PC-3 (cell line): Measurements from ENCODE around the gene DCUN1D1. TPM values are rescaled to one million over a fixed set of nuclear protein-coding genes. Genes with fewer than 3 reads are reported as not detected.

Experiments
- ATAC-seq: fragments of 200-7000 bp; cut with Tn5 transposase; 2 replicates; pipeline ENCODE4 v1.9.1; 2020; ENCODE audit warnings: mild to moderate bottlenecking, moderate library complexity
- Bru-seq: library from RNA; stranded (reverse); fragments of 400-500 nt; gene quantifications from one replicate; lab custom pipeline; 2021; lab: Mats Ljungman, UMichigan
- BruChase-seq, 2 experiments: library from RNA; stranded (reverse); fragments of 400-500 nt; gene quantifications; one replicate each; lab custom pipeline; 2021; lab: Mats Ljungman, UMichigan
- BruUV-seq: library from RNA; stranded (reverse); fragments of 400-500 nt; replicated peaks from 2 replicates; lab custom pipeline; 2021; lab: Mats Ljungman, UMichigan
- CTCF ChIA-PET: fragments of 300-600 bp; sonication (Branson Sonifier 250); formaldehyde crosslinking; loops from one replicate; lab custom pipeline; 2022; ENCODE audit warnings: antibody characterized with exemption; lab: Charles Lee
- POLR2A ChIA-PET: fragments of 300-600 bp; sonication (Branson Sonifier 250); formaldehyde crosslinking; loops from one replicate; lab custom pipeline; 2022; ENCODE audit warnings: antibody characterized with exemption; ENCODE audit not compliant: unreplicated experiment; lab: Charles Lee
- DNase-seq: peaks from one replicate; pipeline ENCODE4 v3.0.0-alpha.2; 2015
- H2AFZ ChIP-seq: fragments of 300-600 bp; sonication (generic); 2 replicates; pipeline ENCODE4 v1.6.0; 2016; ENCODE audit warnings: antibody characterized with exemption, low read length
- H3F3A ChIP-seq: fragments of 300-600 bp; sonication (generic); one replicate; pipeline ENCODE4 v1.6.0; 2017; ENCODE audit warnings: antibody characterized with exemption, low read length, control low read depth, mild to moderate bottlenecking; ENCODE audit not compliant: unreplicated experiment
- H3K27ac ChIP-seq: fragments of 300-600 bp; sonication (generic); 2 replicates; pipeline ENCODE4 v1.5.1; 2016; ENCODE audit warnings: mild to moderate bottlenecking, low read length
- H3K27me3 ChIP-seq: fragments of 300-600 bp; sonication (generic); 2 replicates; pipeline ENCODE4 v1.6.1; 2016; ENCODE audit warnings: low read length, mixed read lengths
- H3K36me3 ChIP-seq: fragments of 300-600 bp; sonication (generic); 2 replicates; pipeline ENCODE4 v1.6.1; 2016; ENCODE audit warnings: low read depth, mixed run types, low read length, mixed read lengths
- H3K4me1 ChIP-seq: fragments of 300-600 bp; sonication (generic); 2 replicates; pipeline ENCODE4 v1.5.1; 2016; ENCODE audit warnings: low read length; ENCODE audit not compliant: insufficient read depth
- H3K4me2 ChIP-seq: fragments of 300-600 bp; sonication (generic); 2 replicates; pipeline ENCODE4 v1.6.0; 2016; ENCODE audit warnings: low read length
- H3K4me3 ChIP-seq: fragments of 300-600 bp; sonication (generic); 2 replicates; pipeline ENCODE4 v1.5.1; 2016; ENCODE audit warnings: mild to moderate bottlenecking, low read length, mixed read lengths
- H3K79me2 ChIP-seq: fragments of 300-600 bp; sonication (generic); 2 replicates; pipeline ENCODE4 v1.6.1; 2017; ENCODE audit warnings: low read length, mixed read lengths
- H3K9ac ChIP-seq: fragments of 300-600 bp; sonication (generic); 2 replicates; pipeline ENCODE4 v1.6.0; 2016; ENCODE audit warnings: mild to moderate bottlenecking, low read length
- H3K9me2 ChIP-seq: fragments of 300-600 bp; sonication (generic); replicated peaks from 2 replicates; pipeline ENCODE4 v1.6.1; 2016; ENCODE audit warnings: mixed run types, low read length, mixed read lengths
- H3K9me3 ChIP-seq: fragments of 300-600 bp; sonication (generic); 2 replicates; pipeline ENCODE4 v1.6.1; 2016; ENCODE audit warnings: low read length, mixed read lengths
- H4K20me1 ChIP-seq: fragments of 300-600 bp; sonication (generic); 2 replicates; pipeline ENCODE4 v1.6.1; 2016; ENCODE audit warnings: low read length, mixed read lengths
- EZH2 ChIP-seq: fragments of 300-600 bp; sonication (generic); IDR thresholded peaks from one replicate; pipeline ENCODE4 v1.6.1; 2017; ENCODE audit warnings: antibody characterized with exemption, mild to moderate bottlenecking, low read length; ENCODE audit not compliant: unreplicated experiment
- EZH2phosphoT487 ChIP-seq: fragments of 300-600 bp; sonication (generic); IDR thresholded peaks from 2 replicates; pipeline ENCODE4 v1.6.1; 2018; ENCODE audit warnings: mild to moderate bottlenecking, antibody characterized with exemption, low read length, borderline replicate concordance
- intact Hi-C: fragments of 100-400 bp; cut with micrococcal nuclease; formaldehyde crosslinking; loops from 2 replicates; pipeline ENCODE4 v1.9.0; 2023
- long read RNA-seq: library from polyadenylated mRNA; unstranded; transcript quantifications from one replicate; pipeline ENCODE4 v2.0.0, GENCODE V29; 2021; ENCODE audit not compliant: unreplicated experiment
- total RNA-seq: library from RNA; depleted of rRNA; stranded (reverse); fragments of >200 nt; gene quantifications from 2 replicates; pipeline ENCODE4 v1.2.3, GENCODE V29; 2014; rRNA removed
- TF ChIP-seq, protein P1 (sequence below): fragments of 300-600 bp; sonication (generic); conservative IDR thresholded peaks from 2 replicates; pipeline ENCODE4 v1.5.1; 2017; ENCODE audit warnings: antibody characterized with exemption, low read depth, mild to moderate bottlenecking, low read length

DCUN1D1 gene
- total RNA-seq: 19.5 and 39.7 TPM in 2 replicates
- Bru-seq, nascent RNA: percentile 90 among the genes with signal in this experiment
- BruChase-seq, experiment 1, labeled RNA remaining after a 6-hour chase: percentile 95 among the genes with signal in this experiment
- BruChase-seq, experiment 2, labeled RNA remaining after a 2-hour chase: percentile 94 among the genes with signal in this experiment
- long read RNA-seq, full-length matches to known transcripts: 88 of 142 reads
- long read RNA-seq, partial matches to known transcripts: 10 of 142 reads
- long read RNA-seq, other reads (novel, unspliced or antisense): 44 of 142 reads

DNA sequence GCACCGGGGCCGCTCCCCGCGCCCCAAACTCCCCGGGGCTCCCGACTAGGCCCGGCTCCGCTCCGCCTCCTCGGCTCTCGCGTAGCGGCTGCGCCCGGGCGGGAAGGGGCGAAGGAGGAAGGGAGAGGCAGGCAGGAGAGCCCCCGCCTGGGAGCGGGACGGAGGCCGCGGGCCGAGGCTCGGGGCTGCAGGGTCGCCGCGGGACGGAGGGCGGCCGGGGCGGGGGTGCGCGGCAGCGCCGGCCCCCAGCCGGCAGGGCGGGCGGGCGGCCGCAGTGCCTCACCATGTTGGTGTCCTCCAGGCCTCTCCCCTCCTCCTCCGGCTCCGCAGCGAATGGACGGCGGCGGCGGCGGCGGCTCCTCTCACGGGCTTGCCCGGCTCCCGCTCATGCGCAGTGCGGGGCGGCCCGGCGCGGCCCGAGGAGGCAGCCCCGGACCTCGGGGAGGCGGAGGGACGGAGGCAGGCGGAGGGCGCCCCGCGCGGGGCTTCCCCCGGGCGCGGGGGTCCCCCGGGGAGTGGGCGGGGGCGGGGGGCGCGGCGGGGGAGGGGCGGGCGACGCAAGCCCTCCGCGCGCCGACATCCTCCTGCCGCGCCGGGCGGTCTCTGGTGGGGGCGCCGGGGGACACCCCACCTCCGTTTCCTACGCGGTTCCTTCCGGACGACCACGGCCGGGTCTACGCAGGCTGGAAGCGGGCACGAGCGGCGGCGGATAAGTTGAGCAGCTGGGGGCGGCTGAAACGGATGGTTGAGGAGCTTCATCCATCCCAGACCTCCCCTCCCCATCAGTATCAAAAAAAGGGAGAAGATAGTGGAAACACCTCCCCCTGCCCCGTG is at the start of gene DCUN1D1:
Gene DCUN1D1, minus strand, starts transcription at position 335 of the 834 bp plus-strand sequence. Its CDS starts 49 bp downstream, at position 286.
- peak; percentile 89 for ATAC-seq
- Histone ChIP-seq H3K4me3 (peak within 1 kb of the TSS; percentile 83), H3K9ac (peak within 1 kb of the TSS; percentile 68), H3K9me2 (no peaks in the 10 kb centered on the region), H3K9me3 (no peaks in the 10 kb centered on the region), H3K27me3 (no peaks in the 10 kb centered on the region), H2AFZ (peak within 1 kb of the TSS; percentile 89), H3K79me2 (peaks cover 45% of the 10 kb centered on the region), H3K27ac (no peak within 1 kb of the TSS), H3F3A (no peaks in the 10 kb centered on the region), H3K4me1 (peaks cover 14% of the 10 kb centered on the region), H4K20me1 (peaks cover 16% of the 10 kb centered on the region; the same call in 1 of the 2 replicates), H3K4me2 (peak within 1 kb of the TSS; percentile 91), H3K36me3 (no peaks in the 10 kb centered on the region)
- peak; percentile 83 for DNase-seq
- intact Hi-C loops: no loop called here
- ChIA-PET POLR2A (no interaction called here), CTCF (no interaction called here)
- TF ChIP-seq EZH2phosphoT487: no peak
- TF ChIP-seq EZH2: no peak
- TF ChIP-seq, protein P1, sequence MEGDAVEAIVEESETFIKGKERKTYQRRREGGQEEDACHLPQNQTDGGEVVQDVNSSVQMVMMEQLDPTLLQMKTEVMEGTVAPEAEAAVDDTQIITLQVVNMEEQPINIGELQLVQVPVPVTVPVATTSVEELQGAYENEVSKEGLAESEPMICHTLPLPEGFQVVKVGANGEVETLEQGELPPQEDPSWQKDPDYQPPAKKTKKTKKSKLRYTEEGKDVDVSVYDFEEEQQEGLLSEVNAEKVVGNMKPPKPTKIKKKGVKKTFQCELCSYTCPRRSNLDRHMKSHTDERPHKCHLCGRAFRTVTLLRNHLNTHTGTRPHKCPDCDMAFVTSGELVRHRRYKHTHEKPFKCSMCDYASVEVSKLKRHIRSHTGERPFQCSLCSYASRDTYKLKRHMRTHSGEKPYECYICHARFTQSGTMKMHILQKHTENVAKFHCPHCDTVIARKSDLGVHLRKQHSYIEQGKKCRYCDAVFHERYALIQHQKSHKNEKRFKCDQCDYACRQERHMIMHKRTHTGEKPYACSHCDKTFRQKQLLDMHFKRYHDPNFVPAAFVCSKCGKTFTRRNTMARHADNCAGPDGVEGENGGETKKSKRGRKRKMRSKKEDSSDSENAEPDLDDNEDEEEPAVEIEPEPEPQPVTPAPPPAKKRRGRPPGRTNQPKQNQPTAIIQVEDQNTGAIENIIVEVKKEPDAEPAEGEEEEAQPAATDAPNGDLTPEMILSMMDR: no peak
- no TSS peak for BruUV-seq

GRCh38 chr3:183028416-183028815 is 48.1 kb upstream of the DCUN1D1 start:
- TF ChIP-seq EZH2 (no peak), EZH2phosphoT487 (no peak)
- TF ChIP-seq, protein P1: no peak
- POLR2A ChIA-PET: no interaction called here
- Histone ChIP-seq H3K4me3 (no peak overlapping the region), H4K20me1 (no peaks in the 10 kb centered on the region), H3K27ac (no peak overlapping the region), H3K9ac (no peak overlapping the region), H3K9me3 (0 out of 2 replicates have a peak, but pooled peaks cover 3% of the 10 kb centered on the region), H3K36me3 (peaks cover 3% of the 10 kb centered on the region; the same call in 1 of the 2 replicates), H3K9me2 (no peaks in the 10 kb centered on the region), H3K4me2 (no peak overlapping the region), H3K4me1 (no peaks in the 10 kb centered on the region), H3K27me3 (no peaks in the 10 kb centered on the region), H3K79me2 (no peaks in the 10 kb centered on the region), H3F3A (no peaks in the 10 kb centered on the region), H2AFZ (no peak overlapping the region)
- DNase-seq (no peak), ATAC-seq (no peak)
- CTCF ChIA-PET: no interaction called here
- intact Hi-C loops: no loop called here
- BruUV-seq: no TSS peak
